Glutamatergic neuron (in vitro differentiated cells): ENCODE measurements around the gene C16orf82. TPM values are rescaled to one million over a fixed set of nuclear protein-coding genes. Genes with fewer than 3 reads are reported as not detected.

Experiments
- DNase-seq: peaks from one replicate; pipeline ENCODE4 v3.0.0; 2022
- H3K27ac Mint-ChIP-seq: one replicate; pipeline ENCODE4 v1.8.0; 2020; ENCODE audit warnings: mild to moderate bottlenecking, mixed read lengths, inconsistent platforms; ENCODE audit not compliant: unreplicated experiment
- H3K27me3 Mint-ChIP-seq: one replicate; pipeline ENCODE4 v1.8.0; 2020; ENCODE audit warnings: mild to moderate bottlenecking, moderate library complexity, mixed read lengths, inconsistent platforms; ENCODE audit not compliant: unreplicated experiment
- H3K36me3 Mint-ChIP-seq: one replicate; pipeline ENCODE4 v1.8.0; 2020; ENCODE audit warnings: mild to moderate bottlenecking, mixed read lengths, inconsistent platforms; ENCODE audit not compliant: unreplicated experiment
- H3K4me1 Mint-ChIP-seq: one replicate; pipeline ENCODE4 v1.8.0; 2020; ENCODE audit warnings: mild to moderate bottlenecking, low read depth, mixed read lengths, inconsistent platforms; ENCODE audit not compliant: unreplicated experiment
- H3K4me3 Mint-ChIP-seq: one replicate; pipeline ENCODE4 v1.8.0; 2020; ENCODE audit warnings: mild to moderate bottlenecking, mixed read lengths, inconsistent platforms; ENCODE audit not compliant: unreplicated experiment
- H3K9me3 Mint-ChIP-seq: one replicate; pipeline ENCODE4 v1.8.0; 2020; ENCODE audit warnings: mild to moderate bottlenecking, moderate library complexity, mixed read lengths, inconsistent platforms; ENCODE audit not compliant: unreplicated experiment
- total RNA-seq: library from RNA; stranded (reverse); fragmentation: NEBNext Ultra II Directional; extraction: Animal tissue kit (Norgen Biotek cat#: 25700); gene quantifications from one replicate; pipeline ENCODE4 v1.2.1, GENCODE V29; 2021; ENCODE audit not compliant: unreplicated experiment
- TF ChIP-seq, protein P1 (sequence below): fragments of 200-600 bp; sonication (generic); IDR thresholded peaks from one replicate; pipeline ENCODE4 v1.5.0; 2021; ENCODE audit not compliant: partially characterized antibody, unreplicated experiment

Gene C16orf82
- total RNA-seq, 1 donor from 2014 or later = not detected

- Mint-ChIP-seq H3K4me3 (peak overlapping the region; percentile 86), H3K27ac (no peak overlapping the region), H3K27me3 (peaks cover 7% of the 10 kb centered on the region), H3K9me3 (peaks cover 6% of the 10 kb centered on the region), H3K4me1 (peaks cover 9% of the 10 kb centered on the region), H3K36me3 (peaks cover 5% of the 10 kb centered on the region)
- peak; percentile 92 for DNase-seq
- TF ChIP-seq, protein P1, sequence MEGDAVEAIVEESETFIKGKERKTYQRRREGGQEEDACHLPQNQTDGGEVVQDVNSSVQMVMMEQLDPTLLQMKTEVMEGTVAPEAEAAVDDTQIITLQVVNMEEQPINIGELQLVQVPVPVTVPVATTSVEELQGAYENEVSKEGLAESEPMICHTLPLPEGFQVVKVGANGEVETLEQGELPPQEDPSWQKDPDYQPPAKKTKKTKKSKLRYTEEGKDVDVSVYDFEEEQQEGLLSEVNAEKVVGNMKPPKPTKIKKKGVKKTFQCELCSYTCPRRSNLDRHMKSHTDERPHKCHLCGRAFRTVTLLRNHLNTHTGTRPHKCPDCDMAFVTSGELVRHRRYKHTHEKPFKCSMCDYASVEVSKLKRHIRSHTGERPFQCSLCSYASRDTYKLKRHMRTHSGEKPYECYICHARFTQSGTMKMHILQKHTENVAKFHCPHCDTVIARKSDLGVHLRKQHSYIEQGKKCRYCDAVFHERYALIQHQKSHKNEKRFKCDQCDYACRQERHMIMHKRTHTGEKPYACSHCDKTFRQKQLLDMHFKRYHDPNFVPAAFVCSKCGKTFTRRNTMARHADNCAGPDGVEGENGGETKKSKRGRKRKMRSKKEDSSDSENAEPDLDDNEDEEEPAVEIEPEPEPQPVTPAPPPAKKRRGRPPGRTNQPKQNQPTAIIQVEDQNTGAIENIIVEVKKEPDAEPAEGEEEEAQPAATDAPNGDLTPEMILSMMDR = peak; percentile 99
Observed at GRCh38 chr16:27109666-27110523, 43.2 kb downstream of the C16orf82 start.

GRCh38 chr16:27110524-27110896 lies 43.8 kb downstream of the C16orf82 start:
- peak; percentile 24 for DNase-seq
- Mint-ChIP-seq H3K27me3 (peaks cover 7% of the 10 kb centered on the region), H3K9me3 (peaks cover 6% of the 10 kb centered on the region), H3K4me3 (no peak overlapping the region), H3K4me1 (peaks cover 9% of the 10 kb centered on the region), H3K27ac (no peak overlapping the region), H3K36me3 (peaks cover 5% of the 10 kb centered on the region)
- TF ChIP-seq, protein P1 = no peak

- TF ChIP-seq, protein P1 = no peak
- Mint-ChIP-seq H3K36me3 (peaks cover 10% of the 10 kb centered on the region), H3K4me1 (peaks cover 9% of the 10 kb centered on the region), H3K27me3 (peaks cover 7% of the 10 kb centered on the region), H3K4me3 (no peak overlapping the region), H3K27ac (no peak overlapping the region), H3K9me3 (peaks cover 6% of the 10 kb centered on the region)
- DNase-seq = no peak
Observed at GRCh38 chr16:27111486-27111885, 44.8 kb downstream of the C16orf82 start.

GRCh38 chr16:27112093-27112811 lies 45.5 kb downstream of the C16orf82 start:
- Mint-ChIP-seq H3K4me3 (no peak overlapping the region), H3K27ac (no peak overlapping the region), H3K27me3 (peaks cover 7% of the 10 kb centered on the region), H3K36me3 (peaks cover 10% of the 10 kb centered on the region), H3K9me3 (peaks cover 6% of the 10 kb centered on the region), H3K4me1 (peaks cover 9% of the 10 kb centered on the region)
- TF ChIP-seq, protein P1 = no peak
- DNase-seq = no peak

DNA sequence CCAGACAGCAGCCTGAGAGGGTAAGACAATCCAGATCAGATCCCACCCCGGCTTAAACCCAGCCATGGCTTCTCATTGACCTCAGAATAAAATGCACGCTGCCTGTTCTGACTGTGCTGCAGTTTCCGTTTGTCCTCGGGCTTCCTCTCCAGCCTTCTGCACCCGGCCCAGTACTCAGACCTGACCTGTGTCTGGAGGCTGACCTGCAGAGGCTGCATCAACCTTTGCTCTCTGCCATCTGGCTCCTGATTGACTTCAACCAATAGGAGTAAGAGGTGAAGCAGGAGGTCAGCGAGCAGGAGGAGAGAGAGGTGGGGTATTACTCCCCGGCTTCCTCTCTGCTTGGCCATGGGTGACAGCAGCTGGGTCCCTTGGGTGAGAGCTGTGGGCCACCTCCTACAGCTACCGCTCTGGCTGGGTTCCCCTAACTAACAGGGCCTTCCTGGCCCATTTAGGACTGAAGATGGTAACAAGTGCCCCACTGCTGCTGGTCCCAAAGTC lies 46.7 kb downstream of the C16orf82 start:
- TF ChIP-seq, protein P1 = no peak
- peaks cover 10% of the 10 kb centered on the region for H3K36me3 Mint-ChIP-seq
- no peak overlapping the region for H3K4me3 Mint-ChIP-seq
- H3K27me3 Mint-ChIP-seq = peaks cover 7% of the 10 kb centered on the region
- H3K9me3 Mint-ChIP-seq = peaks cover 6% of the 10 kb centered on the region
- H3K27ac Mint-ChIP-seq = no peak overlapping the region
- no peak for DNase-seq
- H3K4me1 Mint-ChIP-seq = peaks cover 9% of the 10 kb centered on the region
